Ovary (tissue), 9 donors: ENCODE results near the gene MVD. TPM values are rescaled to one million over a fixed set of nuclear protein-coding genes. Genes with fewer than 3 reads are reported as not detected.

Experiments used
- DNase-seq, 5 donors: peaks; one replicate each; pipeline ENCODE4 v3.0.0-alpha.2; 2019 to 2020
- H3K27ac ChIP-seq, 2 donors: fragments of 200-600 bp; one replicate each; pipeline versions ENCODE4 v1.5.1 to v1.8.0; 2019 to 2022
- H3K27me3 ChIP-seq: fragments of 200-600 bp; one replicate; pipeline ENCODE4 v1.8.0; 2022
- H3K36me3 ChIP-seq: fragments of 200-600 bp; sonication (generic); one replicate; pipeline ENCODE4 v1.5.1; 2019
- H3K4me1 ChIP-seq: one replicate; pipeline ENCODE4 v1.8.1; 2013; ENCODE audit warnings: mild to moderate bottlenecking, moderate library complexity; ENCODE audit not compliant: insufficient read depth
- H3K4me3 ChIP-seq: fragments of 200-600 bp; sonication (generic); one replicate; pipeline ENCODE4 v1.5.1; 2017
- H3K9me3 ChIP-seq, 2 donors: fragments of 200-600 bp in 1 of 2; sonication (generic) in 1 of 2; one replicate each; pipeline versions ENCODE4 v1.5.1 to v1.8.1; 2013 to 2019; ENCODE audit warnings: mild to moderate bottlenecking in 1 of 2, moderate library complexity in 1 of 2
- EP300 ChIP-seq: sonication (generic); formaldehyde crosslinking; IDR thresholded peaks from one replicate; pipeline ENCODE4 v1.6.1; 2017; ENCODE audit warnings: antibody characterized with exemption
- POLR2A ChIP-seq: fragments of 450-650 bp; IDR thresholded peaks from one replicate; pipeline ENCODE4 v1.6.1; 2017; ENCODE audit warnings: antibody characterized with exemption, mild to moderate bottlenecking, moderate library complexity
- WGBS, 3 donors: extraction: QIAGEN DNeasy Blood & Tissue Kit in 1 of 3; methylation state at CpG; one replicate each; pipeline versions ENCODE4 v1.1.5 to v1.1.7; 2013 to 2017; 5-methylcytosine and 5-hydroxymethylcytosine counted together
- intact Hi-C, 4 donors: fragments of 100-400 bp; cut with DNase I; formaldehyde crosslinking; loops; one replicate each; pipeline versions ENCODE4 v1.11.0 to v1.15.1; 2022 to 2023
- polyA plus RNA-seq, 2 donors: library from polyadenylated mRNA; stranded (reverse); fragments of 200-250 nt in 1 of 2; fragments of 350-450 nt in 1 of 2; fragmentation: Illumina TruSeq in 1 of 2; extraction: RNeasy Lipid Tissue Mini Kit (QIAGEN cat#74804) in 1 of 2; gene quantifications; one replicate each; pipeline ENCODE4 v1.2.3, GENCODE V29; 2013 to 2014
- total RNA-seq, 7 donors: library from RNA; depleted of rRNA in 2 of 7; stranded (reverse); fragments of >200 nt in 2 of 7; fragmentation: NEBNext Ultra II Directional in 3 of 7; extraction: Animal tissue kit (Norgen Biotek cat#: 25700) in 3 of 7; gene quantifications; one replicate each; pipeline versions ENCODE4 v1.1.0 to v1.2.4, GENCODE V29; 2016 to 2023
- TF ChIP-seq, protein P1 (sequence below), 3 donors: fragments of 450-650 bp in 2 of 3; fragments of 200-600 bp in 1 of 3; IDR thresholded peaks; one replicate each; pipeline versions ENCODE4 v1.5.1 to v1.8.0; 2016 to 2022; ENCODE audit warnings: antibody characterized with exemption in 3 of 3, mild to moderate bottlenecking in 1 of 3
- donor health status: DM: no; HTN: no; CAD: no; lungs with moderate emphysema.
- donor health status: DM: no; HTN: no; CAD: no.
- donor health status: Bipolar disorder and iron deficiency.
- donor health status: DM: yes; HTN: yes; CAD: no.
- donor health status: DM: no; HTN: no; CAD: no.
- donor health status: DM: yes; HTN: yes; CAD: no.

MVD gene
- total and polyA plus RNA-seq, 9 donors, result 9.1 to 135 (median 20.9) TPM

DNA sequence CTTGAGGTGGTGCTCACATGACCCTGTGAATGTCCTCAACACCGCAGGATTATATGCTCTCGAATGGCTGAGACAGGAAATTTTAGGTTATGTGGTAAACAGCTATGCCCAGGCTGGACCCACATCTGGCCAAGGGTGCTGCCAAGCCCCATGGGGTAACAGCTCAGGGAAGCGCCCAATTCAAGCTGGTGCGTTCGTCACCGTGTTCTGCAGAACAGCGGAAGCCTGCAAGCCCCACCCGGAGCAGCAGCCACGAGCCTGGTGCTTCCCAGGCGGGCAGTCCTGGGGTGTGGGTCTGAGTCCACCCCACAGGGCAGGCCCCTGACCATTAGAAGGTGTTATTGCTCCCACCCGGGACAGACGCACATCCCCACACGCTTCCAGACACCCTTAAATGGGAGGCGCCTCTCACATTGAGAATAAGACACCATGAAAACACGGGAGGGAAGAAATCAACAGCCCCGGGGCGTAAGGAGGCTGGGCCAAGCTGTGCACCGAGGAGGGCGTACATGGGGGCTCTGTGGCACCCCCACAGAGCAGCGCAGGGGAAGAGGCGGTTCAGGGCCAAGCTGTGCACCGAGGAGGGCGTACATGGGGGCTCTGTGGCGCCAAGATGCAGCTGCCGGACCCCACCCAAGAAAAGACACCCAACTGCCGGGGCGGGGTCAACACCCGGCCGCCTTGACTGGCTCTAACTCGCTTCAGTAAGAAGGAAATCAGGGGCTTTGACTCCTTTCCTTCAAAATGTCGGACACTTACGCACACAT is 9.1 kb downstream of the MVD start:
- Histone ChIP-seq H3K9me3 (no peaks in the 10 kb centered on the region), H3K27ac (no peak overlapping the region), H3K4me3 (no peak overlapping the region), H3K27me3 (no peaks in the 10 kb centered on the region), H3K4me1 (no peaks in the 10 kb centered on the region), H3K36me3 (no peaks in the 10 kb centered on the region)
- DNase-seq, result no peak
- intact Hi-C loops, result no loop called here
- WGBS, 3 donors, result 81 to 89% (median 83%) methylated on average over 26 to 32 of the region's 32 CpGs
- TF ChIP-seq POLR2A (no peak), EP300 (no peak)
- TF ChIP-seq, protein P1, sequence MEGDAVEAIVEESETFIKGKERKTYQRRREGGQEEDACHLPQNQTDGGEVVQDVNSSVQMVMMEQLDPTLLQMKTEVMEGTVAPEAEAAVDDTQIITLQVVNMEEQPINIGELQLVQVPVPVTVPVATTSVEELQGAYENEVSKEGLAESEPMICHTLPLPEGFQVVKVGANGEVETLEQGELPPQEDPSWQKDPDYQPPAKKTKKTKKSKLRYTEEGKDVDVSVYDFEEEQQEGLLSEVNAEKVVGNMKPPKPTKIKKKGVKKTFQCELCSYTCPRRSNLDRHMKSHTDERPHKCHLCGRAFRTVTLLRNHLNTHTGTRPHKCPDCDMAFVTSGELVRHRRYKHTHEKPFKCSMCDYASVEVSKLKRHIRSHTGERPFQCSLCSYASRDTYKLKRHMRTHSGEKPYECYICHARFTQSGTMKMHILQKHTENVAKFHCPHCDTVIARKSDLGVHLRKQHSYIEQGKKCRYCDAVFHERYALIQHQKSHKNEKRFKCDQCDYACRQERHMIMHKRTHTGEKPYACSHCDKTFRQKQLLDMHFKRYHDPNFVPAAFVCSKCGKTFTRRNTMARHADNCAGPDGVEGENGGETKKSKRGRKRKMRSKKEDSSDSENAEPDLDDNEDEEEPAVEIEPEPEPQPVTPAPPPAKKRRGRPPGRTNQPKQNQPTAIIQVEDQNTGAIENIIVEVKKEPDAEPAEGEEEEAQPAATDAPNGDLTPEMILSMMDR (IDR thresholded peaks at IDR 0.05), result no peak

DNA sequence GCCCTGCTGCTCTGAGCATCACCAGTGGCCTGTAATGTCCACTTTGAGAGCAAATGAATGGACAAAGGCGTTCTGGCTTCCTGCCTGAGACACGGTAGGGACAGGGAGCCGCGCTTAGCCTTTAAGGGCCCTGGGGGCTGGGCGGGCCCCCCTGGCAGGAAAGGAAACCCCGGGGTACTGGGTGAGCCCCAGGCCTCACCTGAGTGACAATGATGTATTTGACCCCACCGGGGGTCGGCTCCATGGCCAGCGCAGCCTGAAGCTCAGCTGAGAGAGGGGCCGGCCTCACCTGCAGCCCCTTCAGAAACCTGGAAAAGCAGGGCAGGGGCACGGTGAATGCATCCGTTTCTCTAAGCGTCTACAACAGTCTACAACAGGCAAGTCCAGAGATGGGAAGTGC is 9.8 kb downstream of the MVD start:
- TF ChIP-seq, protein P1 (IDR thresholded peaks at IDR 0.05), result no peak
- TF ChIP-seq EP300 (no peak), POLR2A (no peak)
- no peak for DNase-seq
- Histone ChIP-seq H3K9me3 (no peaks in the 10 kb centered on the region), H3K4me3 (no peak overlapping the region), H3K27ac (no peak overlapping the region), H3K27me3 (no peaks in the 10 kb centered on the region), H3K36me3 (no peaks in the 10 kb centered on the region), H3K4me1 (no peaks in the 10 kb centered on the region)
- intact Hi-C loops, result no loop called here
- WGBS, 3 donors, result 85 to 86% (median 86%) methylated on average over 13 of the region's 13 CpGs

DNA sequence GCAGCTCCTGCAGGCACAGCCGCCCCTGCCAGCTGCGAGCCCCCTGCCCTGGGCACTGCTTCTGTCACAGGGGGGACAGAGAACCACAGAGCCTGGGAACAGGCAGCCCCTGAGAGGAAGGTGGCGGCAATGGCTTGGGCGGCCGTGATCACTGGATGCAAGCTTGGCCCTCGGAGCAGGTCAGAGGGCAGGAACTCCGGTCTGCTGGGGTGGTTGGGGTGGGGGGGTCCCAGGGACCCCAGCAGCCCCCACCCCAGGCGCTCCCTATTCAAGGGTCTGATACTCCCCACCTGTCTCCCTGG is 10.2 kb downstream of the MVD start:
- DNase-seq, result no peak
- Histone ChIP-seq H3K4me3 (no peak overlapping the region), H3K9me3 (no peaks in the 10 kb centered on the region), H3K27ac (no peak overlapping the region), H3K36me3 (no peaks in the 10 kb centered on the region), H3K4me1 (no peaks in the 10 kb centered on the region), H3K27me3 (no peaks in the 10 kb centered on the region)
- TF ChIP-seq EP300, result no peak
- TF ChIP-seq, protein P1 (IDR thresholded peaks at IDR 0.05), result no peak
- TF ChIP-seq POLR2A, result no peak
- intact Hi-C loops, result no loop called here
- 87 to 94% (median 94%) methylated on average over 6 to 8 of the region's 8 CpGs for WGBS, 3 donors

DNA sequence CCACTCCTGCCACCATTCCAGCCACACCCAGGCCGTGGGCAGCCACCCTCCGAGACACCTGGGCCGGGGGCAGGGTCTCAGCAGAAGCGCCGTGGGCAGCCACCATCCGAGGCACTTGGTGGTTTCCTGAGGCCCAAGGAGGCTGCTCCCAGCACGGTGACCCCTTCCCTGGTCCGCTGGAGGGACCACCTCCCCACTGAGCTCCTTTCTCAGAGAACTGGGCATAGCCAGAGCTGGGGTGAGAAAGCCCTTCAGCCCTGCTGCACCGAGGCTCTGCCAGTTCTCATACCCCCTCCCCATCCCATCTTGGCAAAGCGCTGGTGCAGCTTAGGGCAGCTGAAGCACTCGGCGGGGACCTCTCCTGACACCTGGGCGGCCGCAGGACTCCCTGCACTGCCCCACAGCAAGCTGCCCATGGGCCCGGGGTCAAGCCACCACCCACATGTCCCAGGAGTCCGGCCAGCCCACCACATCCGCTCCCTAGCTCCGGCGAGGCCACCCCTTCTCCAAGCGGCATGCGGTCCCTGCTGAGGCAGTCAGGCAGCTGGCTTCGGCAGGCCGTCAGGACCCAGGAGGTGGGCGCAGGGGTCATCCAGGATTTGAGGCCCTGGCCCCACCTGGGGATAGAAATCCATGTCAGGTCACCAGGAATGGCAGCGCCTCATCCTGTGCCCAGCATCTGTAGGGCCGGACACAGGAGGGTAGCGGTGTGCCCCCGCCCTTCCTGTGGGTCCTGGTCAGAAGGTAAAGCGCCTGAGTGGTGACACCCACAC is 10.7 kb downstream of the MVD start:
- TF ChIP-seq POLR2A (no peak), EP300 (no peak)
- TF ChIP-seq, protein P1 (IDR thresholded peaks at IDR 0.05), result no peak
- H3K36me3 ChIP-seq, result no peaks in the 10 kb centered on the region
- no peaks in the 10 kb centered on the region for H3K9me3 ChIP-seq
- H3K27ac ChIP-seq, result no peak overlapping the region
- H3K4me3 ChIP-seq, result no peak overlapping the region
- no peak for DNase-seq
- H3K27me3 ChIP-seq, result no peaks in the 10 kb centered on the region
- H3K4me1 ChIP-seq, result no peaks in the 10 kb centered on the region
- intact Hi-C loops, result no loop called here
- 87% methylated on average over 27 to 29 of the region's 29 CpGs for WGBS, 3 donors
